GM21360 (cell line): ENCODE results near the gene LNX2.

Source experiments
- ATAC-seq: cut with Tn5 transposase; IDR thresholded peaks from one replicate; pipeline ENCODE4 v1.9.1; 2021; ENCODE audit warnings: mild to moderate bottlenecking, moderate library complexity; ENCODE audit not compliant: unreplicated experiment

LNX2 gene

DNA sequence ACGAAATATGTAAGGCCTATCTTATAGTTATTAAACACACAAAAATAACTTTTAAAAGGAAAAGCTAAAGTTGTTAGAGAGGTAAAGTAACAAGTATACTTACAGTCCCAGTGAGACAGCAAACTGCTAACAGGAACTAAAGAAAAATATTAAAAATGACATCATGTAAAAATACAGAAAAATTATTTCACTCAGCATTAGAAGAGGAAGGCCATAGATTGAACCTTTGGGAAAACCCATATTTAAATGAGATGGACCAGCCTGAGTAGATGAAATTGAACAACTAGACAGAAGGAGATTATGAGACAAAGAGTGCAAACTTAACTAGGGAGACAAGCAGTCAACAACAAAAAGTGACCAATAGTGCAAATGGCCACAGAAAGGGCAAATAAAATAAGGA, 49.4 kb downstream of the LNX2 start:
- ATAC-seq: no peak

DNA sequence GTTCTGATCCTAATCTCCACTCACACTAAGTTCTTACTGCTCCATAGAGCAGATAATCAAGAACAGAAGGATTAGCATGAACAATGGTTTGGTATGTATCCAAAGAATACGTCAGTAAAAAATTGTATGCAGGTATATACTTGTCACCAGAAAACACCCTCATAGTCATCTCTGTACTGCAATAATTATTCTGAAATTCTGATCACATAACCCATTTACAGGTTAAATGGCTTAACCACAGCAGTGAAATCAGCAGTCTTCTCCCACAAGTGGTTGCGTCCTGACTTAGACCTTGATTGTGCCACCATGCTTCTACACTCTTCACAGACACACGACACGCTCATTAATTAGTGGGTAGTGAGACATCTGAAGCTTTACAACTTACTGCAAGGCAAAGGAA, 50.9 kb downstream of the LNX2 start:
- no peak for ATAC-seq

DNA sequence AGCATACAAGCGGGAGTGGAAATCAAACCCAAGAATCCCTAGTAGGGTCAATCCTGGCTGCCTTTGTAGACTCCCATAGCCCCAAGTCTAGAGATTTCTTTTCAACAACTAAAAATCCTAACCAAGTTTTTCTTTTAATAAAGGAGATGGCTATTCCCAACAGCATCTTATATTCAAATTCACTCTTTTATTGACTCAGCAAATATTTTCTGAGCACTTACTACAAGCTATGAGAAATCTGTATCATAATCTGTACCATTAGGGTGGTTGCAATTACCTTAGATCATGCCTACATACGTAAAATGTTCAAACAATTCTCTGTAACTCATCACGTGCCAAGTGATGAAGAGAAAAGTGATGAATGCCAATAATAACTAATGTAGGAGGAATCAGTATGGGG, 54.5 kb downstream of the LNX2 start:
- no peak for ATAC-seq

DNA sequence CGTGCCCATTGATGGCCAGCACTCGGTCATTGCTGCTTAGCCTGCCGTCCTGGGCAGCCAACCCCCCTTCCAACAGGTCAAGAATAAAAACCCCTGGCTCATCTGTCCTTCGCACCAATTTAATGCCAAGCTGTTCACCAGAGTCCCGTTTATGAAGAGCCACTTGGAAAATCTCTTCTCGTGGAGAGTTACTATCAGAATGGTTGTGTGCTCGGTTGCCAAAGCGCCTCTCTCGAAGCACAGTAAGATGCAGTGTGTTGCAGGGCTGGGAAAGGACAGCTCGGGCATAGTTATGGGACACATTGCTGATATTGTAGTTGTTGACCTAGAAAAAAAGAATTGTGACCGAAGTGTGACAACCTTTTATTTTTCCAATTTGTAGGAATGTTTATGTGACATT, 57.9 kb downstream of the LNX2 start:
- no peak for ATAC-seq

DNA sequence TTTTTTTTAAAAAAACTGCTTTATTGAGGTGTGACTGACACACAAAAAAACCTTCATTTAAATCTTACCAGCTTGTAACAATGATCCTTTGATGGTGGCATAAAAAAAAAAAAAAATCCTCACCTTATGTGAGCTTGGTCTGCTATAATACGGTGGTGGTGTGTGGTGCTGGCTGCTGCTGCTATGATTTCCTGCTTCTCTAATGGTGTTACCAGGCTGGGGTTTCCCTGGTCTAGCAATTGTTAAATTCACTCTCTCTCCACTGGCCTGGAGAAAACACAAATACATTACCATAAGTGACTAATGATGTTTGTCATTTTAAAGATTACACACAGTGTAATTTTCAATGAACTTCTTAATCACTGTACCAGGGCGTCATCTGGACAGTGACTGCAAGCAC, 60.6 kb downstream of the LNX2 start:
- ATAC-seq: no peak

DNA sequence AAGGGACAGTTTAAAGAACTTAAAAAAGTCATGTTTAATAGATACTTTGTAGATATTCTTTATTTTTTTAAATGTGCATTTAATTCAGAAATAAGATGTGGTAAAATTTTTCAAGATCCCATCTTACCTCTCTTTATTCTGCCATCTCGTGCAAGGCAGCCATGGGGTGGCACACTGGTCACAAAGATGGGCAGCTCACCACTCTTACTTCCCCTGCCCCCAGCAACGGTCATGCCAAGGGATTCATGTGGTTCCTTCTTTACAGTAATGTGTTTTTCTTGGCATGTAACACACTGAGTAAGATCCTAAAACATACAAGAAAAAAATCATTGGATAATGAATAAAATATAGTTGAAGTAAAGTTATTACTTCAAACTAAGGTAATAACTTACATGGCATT, 64.2 kb downstream of the LNX2 start:
- ATAC-seq: no peak

DNA sequence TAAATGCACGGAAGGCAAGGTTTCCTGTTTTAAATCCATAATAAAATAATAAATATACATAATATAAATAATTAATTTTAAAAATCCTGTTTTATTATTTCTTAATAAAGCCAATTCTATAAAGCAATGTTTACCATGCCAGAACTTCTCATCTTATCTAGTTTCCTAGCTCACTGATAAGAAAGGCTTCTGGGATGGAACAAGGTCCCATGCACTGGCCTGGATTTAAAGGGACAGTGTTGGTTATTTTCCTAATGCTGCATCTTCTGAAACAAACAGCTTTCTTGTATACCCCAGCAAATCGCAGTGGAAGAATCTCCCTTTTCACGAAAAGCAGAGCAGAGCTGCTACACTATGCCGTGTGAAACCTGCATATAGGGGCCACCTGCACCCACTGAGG, 68.8 kb downstream of the LNX2 start:
- no peak for ATAC-seq

DNA sequence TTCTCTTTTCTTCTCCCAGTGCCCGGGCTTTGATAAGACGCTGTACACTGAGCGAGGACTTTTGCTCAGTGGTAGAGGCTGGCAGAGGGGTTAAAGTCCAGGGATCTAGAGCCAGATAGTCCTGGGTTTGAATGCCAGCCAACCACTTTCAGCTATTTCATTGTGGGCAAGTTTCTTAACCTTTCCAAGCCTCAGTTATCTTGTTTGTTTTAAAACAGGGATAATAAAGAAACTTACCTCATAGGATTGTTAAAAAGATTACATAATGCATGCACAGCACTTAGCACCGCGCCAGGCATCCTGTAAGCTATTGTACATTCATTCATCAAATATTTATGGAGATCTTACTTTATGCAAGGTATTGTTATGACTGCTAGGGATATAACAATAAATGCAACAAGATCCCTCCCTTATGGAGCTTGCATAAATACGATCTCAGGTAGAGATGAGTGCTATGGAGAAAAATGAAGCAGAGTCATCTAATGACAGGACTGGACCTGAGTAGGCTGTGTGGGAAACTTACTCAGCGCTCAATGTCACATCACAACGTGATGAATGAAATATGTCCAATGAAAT, 70.8 kb downstream of the LNX2 start:
- ATAC-seq: no peak

DNA sequence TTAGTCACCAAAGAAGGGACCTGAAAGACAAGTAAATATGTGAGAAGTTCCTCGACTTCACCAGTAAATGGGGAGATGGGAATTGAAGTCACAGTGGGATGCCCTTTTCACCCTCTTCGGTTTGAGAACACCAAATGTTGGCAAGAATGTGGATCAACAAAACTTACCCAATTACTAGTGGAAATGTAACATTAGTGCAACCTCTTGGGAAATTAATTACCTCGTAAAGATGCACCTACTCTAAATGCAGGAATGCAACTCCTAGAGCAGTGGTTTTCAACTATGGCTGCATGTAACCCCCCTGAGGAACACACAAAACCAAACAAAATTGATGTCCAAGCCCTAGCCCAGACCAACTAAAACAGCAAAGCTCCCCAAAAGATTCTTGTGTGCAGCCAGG, 78.1 kb downstream of the LNX2 start:
- ATAC-seq: no peak

DNA sequence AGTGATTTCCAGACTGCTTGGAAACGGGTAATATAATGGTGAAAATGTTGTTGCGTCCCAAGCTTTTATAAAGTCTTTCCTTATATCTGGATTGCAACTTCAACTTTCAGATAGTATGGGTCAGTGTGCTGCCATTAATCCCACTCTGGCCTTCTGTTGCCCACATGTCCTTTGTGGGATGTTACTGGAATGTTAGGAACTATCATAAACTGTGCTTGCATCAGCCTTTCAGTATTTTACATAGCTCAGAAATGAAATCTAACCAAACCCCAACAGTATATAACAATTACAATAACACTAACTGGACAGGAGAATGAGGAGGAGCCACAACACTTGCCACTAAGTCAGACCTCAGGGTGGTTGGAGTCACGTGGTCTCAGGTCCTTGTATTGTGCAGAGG, 78.9 kb downstream of the LNX2 start:
- no peak for ATAC-seq

DNA sequence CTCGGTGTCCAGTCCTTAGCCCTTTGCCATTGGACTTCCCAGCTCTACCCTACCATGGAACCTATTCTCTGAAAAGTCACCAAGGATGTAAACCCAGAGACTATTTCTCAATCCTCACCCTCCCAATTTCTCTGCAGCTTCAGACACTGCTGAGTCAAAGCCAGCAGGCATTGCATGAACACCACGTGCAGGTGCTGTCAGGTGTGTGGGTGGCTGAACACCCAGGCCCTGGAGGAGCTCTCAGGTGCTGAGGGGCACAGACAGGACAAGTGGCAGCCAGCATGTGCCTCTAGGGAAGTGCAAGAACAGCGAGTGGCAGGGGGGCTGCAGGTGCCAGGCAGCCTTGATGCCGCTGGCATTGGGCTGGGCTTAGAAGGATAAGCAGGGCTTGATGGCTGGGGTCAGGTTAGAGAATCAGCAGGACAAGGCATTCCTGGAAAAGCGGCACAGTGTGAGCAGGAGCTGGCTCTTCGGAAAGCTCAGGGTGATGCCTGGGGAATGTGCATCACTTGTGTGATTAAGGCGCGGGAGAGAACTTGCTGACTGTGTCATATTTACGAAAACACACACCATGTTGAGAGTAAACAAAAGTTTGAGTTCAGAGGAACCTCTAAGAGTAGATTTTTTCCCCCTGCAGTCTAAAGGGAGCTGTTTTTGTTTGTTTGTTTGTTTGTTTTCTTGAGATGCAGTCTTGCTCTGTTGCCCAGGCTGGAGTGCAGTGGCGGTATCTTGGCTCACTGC, 83.8 kb downstream of the LNX2 start:
- ATAC-seq: no peak

DNA sequence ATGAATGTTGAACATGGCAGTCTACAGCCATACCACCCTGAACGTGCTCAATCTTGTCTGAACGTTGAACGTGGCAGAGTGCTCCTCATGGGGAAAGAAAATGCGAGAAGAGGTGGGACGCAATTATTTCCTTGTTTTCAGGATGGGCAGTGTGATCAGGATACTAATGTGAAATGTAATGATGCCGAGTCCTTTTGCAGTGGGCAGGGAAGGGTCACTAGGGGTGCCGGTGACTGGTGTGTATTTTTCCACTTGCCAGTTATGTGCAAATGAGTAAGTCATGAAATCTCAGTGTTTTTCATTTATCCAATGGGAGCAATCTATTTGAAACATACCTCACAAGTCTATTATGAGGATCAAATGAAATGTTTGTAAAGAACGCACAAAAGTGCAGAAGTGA, 84.8 kb downstream of the LNX2 start:
- no peak for ATAC-seq

DNA sequence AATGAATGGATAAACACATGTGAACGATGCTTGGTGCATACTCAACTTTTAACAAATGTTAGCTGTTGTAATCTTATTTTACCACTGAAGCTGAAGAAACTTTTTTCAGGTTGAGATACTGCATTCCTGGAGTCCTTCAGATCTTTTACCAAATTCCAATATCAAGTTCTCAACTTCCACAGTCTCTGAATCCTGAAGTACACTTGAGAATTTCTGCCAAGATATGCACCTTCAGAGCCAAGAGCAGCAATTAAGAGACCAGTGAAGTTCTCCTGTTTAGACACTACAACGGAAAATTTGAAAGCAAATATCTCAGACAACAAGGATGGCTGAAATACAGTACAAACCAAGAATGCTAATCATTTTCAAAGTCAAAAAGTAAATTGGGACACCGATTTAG, 85.3 kb downstream of the LNX2 start:
- ATAC-seq: no peak

DNA sequence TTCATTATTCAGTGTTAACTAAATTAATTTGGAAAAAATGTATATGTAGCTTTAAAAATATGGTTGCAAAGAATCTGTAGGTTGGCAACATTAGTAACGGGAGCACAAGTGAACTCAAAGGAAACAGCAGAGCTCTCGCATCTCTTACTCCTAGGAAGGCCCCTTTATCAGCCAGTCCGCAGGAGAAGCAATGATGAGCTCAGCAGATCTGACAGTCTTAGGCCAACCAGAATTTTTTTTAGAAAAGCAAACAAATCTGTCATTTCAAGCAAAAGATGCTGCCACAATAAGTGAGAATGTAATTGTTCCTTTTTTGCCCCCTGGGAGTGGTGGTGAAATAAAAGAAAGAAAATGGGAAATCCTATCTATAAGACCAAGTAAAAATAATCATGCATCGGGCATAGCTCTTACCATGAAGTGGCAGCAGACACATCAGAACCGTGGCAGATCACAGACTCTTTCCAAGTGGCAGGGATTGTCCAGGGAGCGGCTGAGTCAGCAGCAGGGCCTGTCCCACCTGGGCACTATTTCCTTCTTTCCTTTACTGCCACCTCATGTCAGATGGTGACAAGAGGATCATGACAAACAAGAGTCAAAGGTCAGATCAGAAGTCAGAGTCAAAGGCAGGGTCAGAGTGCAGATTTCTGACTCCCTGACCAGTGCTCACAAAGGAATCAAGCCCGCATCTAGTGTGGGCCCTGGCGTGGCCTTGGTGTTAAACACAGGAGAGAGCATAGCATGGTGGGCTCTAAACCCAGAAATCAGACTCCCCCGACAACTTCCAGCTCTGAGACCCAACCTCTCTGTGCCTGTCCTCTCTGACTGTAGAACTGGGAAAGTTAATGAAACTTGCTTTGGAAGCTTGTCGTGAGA, 86.0 kb downstream of the LNX2 start:
- ATAC-seq: no peak

DNA sequence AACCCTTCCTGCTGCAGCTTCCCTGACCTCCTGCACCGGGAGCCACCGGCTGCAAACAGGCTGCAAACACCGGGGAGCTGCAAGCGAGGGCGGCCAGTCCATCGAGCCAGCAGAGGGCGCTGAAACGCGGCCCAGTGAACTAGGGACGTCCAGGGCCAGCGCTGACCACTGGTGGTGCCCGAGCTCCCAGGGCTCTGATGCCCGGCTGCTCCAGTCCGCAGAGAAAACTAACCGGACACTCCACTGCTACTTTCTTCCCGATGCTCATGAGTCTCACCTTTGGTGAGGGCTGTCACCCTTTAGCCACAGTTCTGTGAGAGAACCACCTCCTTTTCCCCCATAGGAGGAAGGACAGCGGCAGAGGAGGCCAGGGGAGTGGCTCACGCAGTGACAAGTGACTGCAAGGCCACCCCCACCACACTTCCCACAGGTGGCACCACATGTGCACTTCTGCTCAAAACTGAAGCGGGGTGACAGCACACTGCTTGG, 87.1 kb downstream of the LNX2 start:
- no peak for ATAC-seq

DNA sequence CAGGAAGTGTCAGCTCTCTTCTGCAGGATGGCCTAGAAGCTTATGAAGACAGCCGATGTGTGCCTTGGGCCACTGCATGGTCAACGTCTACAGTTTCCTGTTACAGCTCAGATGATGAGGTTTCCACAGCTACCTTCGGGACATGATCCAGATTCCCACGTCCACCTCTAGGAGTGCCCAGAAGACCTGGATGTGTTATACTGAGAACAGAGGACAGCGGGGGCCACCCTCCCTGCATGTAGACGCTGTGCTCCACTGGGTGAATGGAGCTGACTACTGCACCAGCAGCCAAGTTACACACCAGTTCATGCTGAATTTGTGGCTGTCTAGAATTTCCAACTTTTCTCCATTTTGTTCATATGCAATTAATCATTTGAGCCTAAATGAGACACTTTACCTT, 91.4 kb downstream of the LNX2 start:
- no peak for ATAC-seq

DNA sequence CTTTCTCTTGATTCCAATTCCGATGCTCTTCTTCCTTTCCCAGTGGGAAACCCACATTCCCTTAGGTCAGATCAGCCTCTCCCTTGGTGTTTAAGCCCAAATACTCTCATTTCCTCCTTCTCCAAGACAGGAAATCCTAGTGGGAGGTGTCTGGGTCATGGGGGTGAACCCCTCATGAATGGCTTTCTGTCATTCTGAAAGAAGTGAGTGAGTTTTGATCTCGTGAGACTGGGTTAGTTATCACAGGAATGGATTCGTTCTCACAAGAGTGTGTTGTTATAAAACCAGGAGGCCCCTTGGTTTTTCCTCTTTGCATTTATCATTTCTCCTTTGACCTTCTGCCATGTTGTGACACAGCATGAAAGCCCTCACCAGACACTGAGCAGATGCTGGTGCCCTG, 93.8 kb downstream of the LNX2 start:
- ATAC-seq: no peak

DNA sequence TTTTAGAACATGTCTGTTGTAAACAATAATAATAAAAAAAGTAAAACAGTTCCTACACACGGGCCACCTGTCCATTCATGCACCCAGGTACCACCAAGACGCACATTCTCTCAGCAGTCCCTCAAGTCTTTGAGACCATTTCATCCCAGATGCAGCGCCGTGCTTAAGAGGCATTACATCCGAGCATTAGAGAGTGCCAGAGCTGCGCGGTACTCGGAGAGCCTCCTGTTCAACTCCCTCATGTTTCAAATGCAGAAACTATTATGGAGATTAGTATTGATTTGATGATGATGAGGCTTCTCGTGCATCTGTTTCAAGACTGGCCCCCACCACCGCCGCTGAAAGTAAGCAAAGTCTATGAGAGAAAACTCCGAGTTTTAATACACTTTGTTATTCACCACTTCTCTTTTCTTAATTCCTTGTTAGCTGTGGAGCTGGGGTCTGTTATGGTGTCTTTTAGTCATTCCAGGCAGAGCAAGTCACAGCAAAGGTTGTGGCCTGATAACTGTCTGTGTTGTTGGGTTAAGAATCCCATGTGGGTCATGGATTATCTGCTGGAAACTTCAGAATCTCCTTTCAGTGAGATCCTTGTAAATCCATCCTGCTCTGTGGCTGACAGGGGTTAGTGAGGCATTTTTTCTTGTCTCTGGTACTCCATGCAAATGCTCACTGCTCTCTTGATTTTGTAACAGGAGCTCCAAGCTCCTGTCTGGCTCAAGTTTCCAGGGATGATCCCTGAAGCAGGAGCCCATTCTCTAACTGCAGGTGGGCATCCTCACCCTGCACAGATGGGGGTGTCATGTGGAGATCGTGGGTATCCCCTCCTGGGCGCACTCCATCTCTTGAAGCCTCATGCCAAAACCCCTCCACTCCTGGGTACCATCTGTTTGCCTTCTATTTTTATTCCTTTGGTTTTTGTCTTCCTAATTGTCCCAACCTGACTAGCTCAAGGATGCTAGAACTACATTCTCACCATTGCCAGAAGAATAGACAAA, 95.1 kb downstream of the LNX2 start:
- ATAC-seq: no peak

DNA sequence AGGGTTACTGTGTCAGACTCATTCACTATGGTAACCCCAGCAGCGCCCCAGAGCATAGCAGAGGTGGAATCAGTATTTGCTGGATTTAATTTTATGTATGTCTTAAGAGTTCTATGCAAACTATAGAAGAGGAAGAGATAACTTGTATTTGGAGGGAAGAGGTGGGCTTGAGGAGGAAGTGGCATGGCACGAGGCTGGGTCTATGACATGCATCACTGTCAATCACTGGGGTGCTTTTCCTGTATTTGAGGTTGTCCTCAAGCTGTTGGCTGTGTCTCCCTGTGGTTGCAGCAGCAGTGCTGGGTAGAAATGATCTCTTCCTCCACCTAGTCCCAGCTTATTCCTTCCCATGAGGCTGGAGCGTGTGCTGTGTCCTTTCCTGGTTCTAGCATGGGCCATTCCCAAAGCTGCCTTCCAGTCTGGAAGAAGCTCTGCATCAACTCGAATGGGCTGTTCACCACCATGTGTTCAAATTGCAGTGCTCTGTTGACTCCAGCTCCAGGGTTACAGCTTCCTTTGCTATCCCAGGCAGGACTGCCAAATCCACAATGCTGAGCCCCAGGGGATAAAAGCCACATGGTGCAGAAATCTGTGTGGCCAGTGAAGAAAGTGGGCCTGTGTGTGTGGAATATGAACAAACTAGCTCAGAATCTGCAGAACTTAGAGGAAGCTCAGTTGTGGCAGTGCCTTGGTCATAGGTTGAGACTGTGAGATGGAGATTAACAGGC, 96.8 kb downstream of the LNX2 start:
- no peak for ATAC-seq

DNA sequence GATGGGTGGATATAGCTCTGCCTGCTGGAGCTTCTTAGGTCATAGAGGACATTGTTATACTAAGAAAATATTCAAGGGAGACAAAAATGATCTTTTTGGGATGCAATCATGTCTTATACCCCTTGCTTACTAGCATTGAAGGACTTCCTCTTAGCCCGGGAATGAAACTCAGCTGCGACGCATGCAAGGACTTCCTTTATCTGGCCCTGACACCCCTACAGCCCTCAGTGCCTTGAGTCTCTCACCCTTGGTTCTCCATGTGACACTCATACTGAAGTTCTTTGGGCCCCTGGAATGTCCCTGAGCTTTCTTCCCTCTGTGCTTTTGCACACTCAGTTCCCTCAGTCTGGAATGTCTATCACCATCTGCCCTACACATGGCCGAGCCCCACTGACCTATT, 97.5 kb downstream of the LNX2 start:
- ATAC-seq: no peak
